Activated naive CD8-positive, alpha-beta T cell (primary cell): ENCODE measurements around the gene PRLH.
A peak's percentile ranks its signal among the peaks of the same experiment; 100 is the strongest.

Experiments used
- H3K27ac Mint-ChIP-seq: one replicate; pipeline ENCODE4 v1.8.0; 2021; ENCODE audit warnings: mixed read lengths
- H3K27me3 Mint-ChIP-seq: one replicate; pipeline ENCODE4 v1.8.0; 2021; ENCODE audit warnings: mixed read lengths
- H3K36me3 Mint-ChIP-seq: one replicate; pipeline ENCODE4 v1.8.0; 2021; ENCODE audit warnings: mixed read lengths
- H3K4me1 Mint-ChIP-seq: one replicate; pipeline ENCODE4 v1.8.0; 2021; ENCODE audit warnings: low read depth, mixed read lengths
- H3K4me3 Mint-ChIP-seq: one replicate; pipeline ENCODE4 v1.8.0; 2021; ENCODE audit warnings: mild to moderate bottlenecking, mixed read lengths
- H3K9me3 Mint-ChIP-seq: one replicate; pipeline ENCODE4 v1.8.0; 2021; ENCODE audit warnings: low read depth, mixed read lengths

Gene PRLH

GRCh38 chr2:237568121-237568660 lies 1.8 kb downstream of the PRLH start:
- H3K4me3 Mint-ChIP-seq = no peak overlapping the region
- H3K27me3 Mint-ChIP-seq = no peaks in the 10 kb centered on the region
- no peaks in the 10 kb centered on the region for H3K9me3 Mint-ChIP-seq
- peaks cover 6% of the 10 kb centered on the region for H3K4me1 Mint-ChIP-seq
- no peak overlapping the region for H3K27ac Mint-ChIP-seq
- no peaks in the 10 kb centered on the region for H3K36me3 Mint-ChIP-seq

GRCh38 chr2:237569041-237569440 lies 2.7 kb downstream of the PRLH start:
- Mint-ChIP-seq H3K4me3 (no peak overlapping the region), H3K9me3 (no peaks in the 10 kb centered on the region), H3K4me1 (peaks cover 6% of the 10 kb centered on the region), H3K27ac (no peak overlapping the region), H3K27me3 (no peaks in the 10 kb centered on the region), H3K36me3 (no peaks in the 10 kb centered on the region)

DNA sequence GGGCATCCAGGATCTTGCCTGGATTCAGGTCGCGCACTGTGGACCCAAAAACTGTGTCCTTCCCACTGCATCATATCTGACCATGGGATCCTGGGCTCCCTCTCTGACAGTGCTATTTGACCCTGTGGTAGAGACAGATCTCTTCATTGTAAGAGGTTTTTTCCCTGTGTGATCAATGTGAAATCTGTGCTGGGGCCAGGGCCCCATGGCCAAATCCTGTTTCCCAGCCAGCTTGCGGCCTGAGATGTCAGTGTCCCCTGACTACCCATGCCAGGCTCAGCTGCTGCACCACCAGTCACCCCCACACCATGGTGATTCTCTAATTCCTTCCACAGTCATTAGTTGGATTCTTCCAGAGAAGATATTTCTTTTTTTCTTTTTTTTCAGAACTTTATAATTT lies 3.5 kb downstream of the PRLH start:
- Mint-ChIP-seq H3K4me3 (no peak overlapping the region), H3K36me3 (no peaks in the 10 kb centered on the region), H3K27me3 (no peaks in the 10 kb centered on the region), H3K9me3 (no peaks in the 10 kb centered on the region), H3K4me1 (peaks cover 6% of the 10 kb centered on the region), H3K27ac (no peak overlapping the region)

- Mint-ChIP-seq H3K27me3 (no peaks in the 10 kb centered on the region), H3K27ac (no peak overlapping the region), H3K4me1 (peaks cover 6% of the 10 kb centered on the region), H3K4me3 (no peak overlapping the region), H3K9me3 (no peaks in the 10 kb centered on the region), H3K36me3 (no peaks in the 10 kb centered on the region)
These were observed 4.5 kb downstream of the PRLH start for GRCh38 chr2:237570776-237571335.

GRCh38 chr2:237571551-237571950 lies 5.2 kb downstream of the PRLH start:
- Mint-ChIP-seq H3K36me3 (no peaks in the 10 kb centered on the region), H3K4me3 (no peak overlapping the region), H3K27me3 (no peaks in the 10 kb centered on the region), H3K27ac (no peak overlapping the region), H3K4me1 (peaks cover 6% of the 10 kb centered on the region), H3K9me3 (no peaks in the 10 kb centered on the region)

DNA sequence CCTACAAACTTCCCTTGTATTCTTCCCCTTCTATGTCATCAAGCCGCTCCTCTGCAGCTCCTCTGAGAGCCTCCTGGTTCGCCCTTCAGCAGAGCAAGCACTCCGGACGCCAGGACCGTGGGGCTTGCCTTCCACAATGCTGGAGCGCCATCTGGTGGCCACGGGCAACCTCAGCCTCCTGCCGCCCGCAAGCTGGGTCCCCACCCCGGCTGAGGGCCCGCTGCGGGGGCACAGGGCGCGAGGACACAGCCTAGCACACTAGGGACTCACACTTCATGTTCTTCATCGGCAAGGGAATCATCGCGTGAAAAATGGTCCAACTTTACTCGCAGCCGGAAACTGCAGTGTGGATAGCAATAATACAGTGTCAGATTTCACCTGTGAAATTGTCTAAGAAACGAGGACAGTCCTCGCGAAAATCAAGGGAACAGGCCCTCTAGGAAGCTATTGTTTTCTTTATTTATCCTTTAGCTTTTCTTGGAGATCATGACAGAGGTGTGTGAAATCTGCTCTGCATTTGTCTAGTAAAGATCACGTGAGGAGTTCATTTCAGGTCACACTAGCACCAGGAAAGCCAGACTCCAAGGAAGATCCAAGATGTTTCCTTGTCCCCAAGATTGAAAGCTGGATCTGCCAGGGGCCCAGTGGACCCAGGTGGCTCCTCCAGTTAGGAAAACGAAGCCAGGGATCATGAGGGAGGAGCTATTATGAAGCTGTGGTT lies 5.8 kb downstream of the PRLH start:
- peaks cover 6% of the 10 kb centered on the region for H3K4me1 Mint-ChIP-seq
- no peaks in the 10 kb centered on the region for H3K27me3 Mint-ChIP-seq
- no peak overlapping the region for H3K27ac Mint-ChIP-seq
- no peak overlapping the region for H3K4me3 Mint-ChIP-seq
- H3K9me3 Mint-ChIP-seq = no peaks in the 10 kb centered on the region
- H3K36me3 Mint-ChIP-seq = no peaks in the 10 kb centered on the region

DNA sequence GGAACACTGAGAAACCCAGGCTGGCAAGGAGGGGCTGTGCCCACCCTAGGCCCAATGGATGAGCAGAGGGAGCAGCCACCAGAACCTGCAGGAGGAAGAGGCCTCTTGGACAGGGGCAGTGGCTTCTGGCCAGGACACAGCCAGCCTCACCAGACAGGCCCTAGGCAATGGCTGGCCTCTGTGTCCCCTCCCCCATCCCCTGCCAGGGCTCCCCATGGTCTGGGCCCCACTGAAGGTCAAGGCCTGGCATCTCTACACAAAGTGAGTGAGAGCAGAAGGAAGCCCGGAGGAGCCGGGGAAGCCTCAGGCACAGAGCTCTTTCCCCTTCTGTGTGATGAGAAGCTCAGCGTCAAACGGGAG lies 6.3 kb downstream of the PRLH start:
- no peaks in the 10 kb centered on the region for H3K27me3 Mint-ChIP-seq
- peaks cover 6% of the 10 kb centered on the region for H3K4me1 Mint-ChIP-seq
- no peaks in the 10 kb centered on the region for H3K36me3 Mint-ChIP-seq
- H3K4me3 Mint-ChIP-seq = no peak overlapping the region
- no peak overlapping the region for H3K27ac Mint-ChIP-seq
- no peaks in the 10 kb centered on the region for H3K9me3 Mint-ChIP-seq

- no peak overlapping the region for H3K4me3 Mint-ChIP-seq
- H3K36me3 Mint-ChIP-seq = no peaks in the 10 kb centered on the region
- H3K9me3 Mint-ChIP-seq = no peaks in the 10 kb centered on the region
- H3K27me3 Mint-ChIP-seq = no peaks in the 10 kb centered on the region
- H3K4me1 Mint-ChIP-seq = peaks cover 6% of the 10 kb centered on the region
- H3K27ac Mint-ChIP-seq = no peak overlapping the region
These were observed 7.5 kb downstream of the PRLH start for GRCh38 chr2:237573721-237574415.

DNA sequence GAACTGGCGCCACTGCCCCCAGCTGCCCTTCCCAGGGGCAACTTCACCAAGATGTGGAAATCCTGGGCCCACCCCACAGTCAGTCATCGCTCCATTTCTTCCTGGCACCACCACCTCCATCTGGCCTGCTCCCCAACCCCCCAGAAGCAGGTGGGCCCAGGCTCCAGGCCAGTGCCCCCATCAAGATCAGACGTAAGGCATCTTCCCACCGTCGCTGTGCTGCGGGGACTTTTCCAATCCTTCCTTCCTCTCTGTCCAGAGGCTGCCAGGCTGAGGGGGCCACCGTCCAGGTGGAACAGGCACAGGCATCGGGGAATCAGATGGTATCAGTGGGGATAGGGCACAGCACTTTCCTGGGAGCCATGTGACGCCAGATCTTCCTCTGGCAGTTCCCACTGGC lies 8.1 kb downstream of the PRLH start:
- no peaks in the 10 kb centered on the region for H3K27me3 Mint-ChIP-seq
- peaks cover 6% of the 10 kb centered on the region for H3K4me1 Mint-ChIP-seq
- H3K9me3 Mint-ChIP-seq = no peaks in the 10 kb centered on the region
- H3K36me3 Mint-ChIP-seq = no peaks in the 10 kb centered on the region
- H3K4me3 Mint-ChIP-seq = no peak overlapping the region
- H3K27ac Mint-ChIP-seq = no peak overlapping the region

DNA sequence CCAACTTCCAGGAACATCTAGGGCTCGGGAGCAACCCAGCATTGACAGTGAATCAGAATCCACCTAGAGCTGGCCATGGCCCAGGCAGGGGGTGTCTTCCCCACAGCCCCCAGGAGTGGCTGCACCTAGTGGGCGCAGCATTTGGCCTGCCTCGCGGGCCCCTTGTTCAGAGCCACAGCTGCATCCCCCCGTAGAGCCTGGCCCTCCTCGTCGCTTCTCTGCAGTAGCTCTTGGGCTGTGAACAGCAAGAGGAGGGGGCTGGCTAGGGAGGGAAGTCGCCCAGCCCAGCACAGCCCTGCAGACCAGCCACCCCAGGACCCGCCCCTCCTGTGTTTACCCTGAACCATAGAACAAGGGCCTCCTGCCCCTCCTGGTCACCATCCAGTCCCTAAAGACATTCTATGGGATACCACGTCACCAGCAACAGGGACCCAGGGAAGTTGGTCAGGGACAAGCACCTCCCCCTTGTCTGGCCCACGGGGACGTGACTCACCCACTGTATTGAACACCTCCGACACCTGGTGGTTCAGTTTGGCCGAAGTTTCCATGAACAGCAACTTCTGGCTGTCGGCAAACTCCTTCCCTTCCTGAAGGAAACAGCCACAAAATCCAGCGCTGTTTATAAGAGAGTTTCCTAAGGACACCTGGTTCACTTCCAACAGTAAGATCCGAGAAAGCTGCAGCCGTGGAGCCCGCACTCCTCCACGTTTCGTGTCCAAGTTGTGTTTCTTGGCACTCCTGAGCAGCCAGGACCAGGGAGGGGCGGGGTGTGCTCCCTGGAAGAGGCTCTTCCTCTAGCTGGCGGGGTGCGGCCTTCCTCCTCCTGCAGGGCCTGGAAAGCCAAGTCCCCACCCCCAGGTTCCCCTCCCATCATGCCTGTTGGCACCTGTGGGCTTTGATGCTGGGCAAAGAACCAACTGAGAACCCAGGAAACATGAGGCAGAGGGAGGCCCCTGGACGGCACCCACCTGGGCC lies 8.8 kb downstream of the PRLH start:
- no peaks in the 10 kb centered on the region for H3K27me3 Mint-ChIP-seq
- peaks cover 6% of the 10 kb centered on the region for H3K4me1 Mint-ChIP-seq
- H3K9me3 Mint-ChIP-seq = no peaks in the 10 kb centered on the region
- no peak overlapping the region for H3K4me3 Mint-ChIP-seq
- no peaks in the 10 kb centered on the region for H3K36me3 Mint-ChIP-seq
- H3K27ac Mint-ChIP-seq = no peak overlapping the region

GRCh38 chr2:237575869-237576862 lies 9.8 kb downstream of the PRLH start:
- Mint-ChIP-seq H3K27me3 (no peaks in the 10 kb centered on the region), H3K9me3 (no peaks in the 10 kb centered on the region), H3K4me3 (no peak overlapping the region), H3K36me3 (no peaks in the 10 kb centered on the region), H3K4me1 (peaks cover 6% of the 10 kb centered on the region), H3K27ac (no peak overlapping the region)

- H3K9me3 Mint-ChIP-seq = no peaks in the 10 kb centered on the region
- no peak overlapping the region for H3K4me3 Mint-ChIP-seq
- peaks cover 6% of the 10 kb centered on the region for H3K4me1 Mint-ChIP-seq
- no peaks in the 10 kb centered on the region for H3K36me3 Mint-ChIP-seq
- no peaks in the 10 kb centered on the region for H3K27me3 Mint-ChIP-seq
- no peak overlapping the region for H3K27ac Mint-ChIP-seq
These were observed 10.6 kb downstream of the PRLH start for GRCh38 chr2:237576974-237577373.

DNA sequence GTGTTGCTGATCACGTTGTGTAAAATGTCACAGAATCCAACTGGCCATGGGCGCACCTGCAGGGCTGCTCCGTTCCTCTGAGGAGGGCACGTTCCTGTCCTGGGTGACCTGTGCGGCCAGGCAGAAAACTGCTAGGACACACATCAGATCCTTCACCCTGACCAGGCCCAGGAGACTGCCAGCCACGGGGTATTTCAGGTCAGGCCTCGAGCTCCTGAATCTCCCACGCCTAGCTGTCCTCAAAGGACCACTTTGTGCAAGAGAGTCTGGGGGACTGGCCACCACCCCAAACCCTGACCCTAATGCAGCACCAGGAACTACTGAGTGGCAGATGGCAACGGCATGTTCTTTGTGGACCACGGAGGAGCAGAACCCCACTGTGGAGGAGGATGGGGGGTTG lies 11.1 kb downstream of the PRLH start:
- Mint-ChIP-seq H3K27me3 (no peaks in the 10 kb centered on the region), H3K27ac (peak overlapping the region; percentile 34), H3K9me3 (no peaks in the 10 kb centered on the region), H3K4me1 (peaks cover 4% of the 10 kb centered on the region), H3K36me3 (no peaks in the 10 kb centered on the region), H3K4me3 (no peak overlapping the region)
